CD4-positive, alpha-beta T cell treated with Interleukin-17A for 1 hour (primary cell): Measurements from ENCODE around the gene LYZL6.
"Not testable (repeated sequence)": the region's sequence is repeated elsewhere in the genome, so short reads cannot be mapped to it uniquely, and the experiment has no call there.

ENCODE experiments used
- DNase-seq: peaks from one replicate; pipeline ENCODE4 v3.0.0-alpha.2; 2020

Gene LYZL6

DNA sequence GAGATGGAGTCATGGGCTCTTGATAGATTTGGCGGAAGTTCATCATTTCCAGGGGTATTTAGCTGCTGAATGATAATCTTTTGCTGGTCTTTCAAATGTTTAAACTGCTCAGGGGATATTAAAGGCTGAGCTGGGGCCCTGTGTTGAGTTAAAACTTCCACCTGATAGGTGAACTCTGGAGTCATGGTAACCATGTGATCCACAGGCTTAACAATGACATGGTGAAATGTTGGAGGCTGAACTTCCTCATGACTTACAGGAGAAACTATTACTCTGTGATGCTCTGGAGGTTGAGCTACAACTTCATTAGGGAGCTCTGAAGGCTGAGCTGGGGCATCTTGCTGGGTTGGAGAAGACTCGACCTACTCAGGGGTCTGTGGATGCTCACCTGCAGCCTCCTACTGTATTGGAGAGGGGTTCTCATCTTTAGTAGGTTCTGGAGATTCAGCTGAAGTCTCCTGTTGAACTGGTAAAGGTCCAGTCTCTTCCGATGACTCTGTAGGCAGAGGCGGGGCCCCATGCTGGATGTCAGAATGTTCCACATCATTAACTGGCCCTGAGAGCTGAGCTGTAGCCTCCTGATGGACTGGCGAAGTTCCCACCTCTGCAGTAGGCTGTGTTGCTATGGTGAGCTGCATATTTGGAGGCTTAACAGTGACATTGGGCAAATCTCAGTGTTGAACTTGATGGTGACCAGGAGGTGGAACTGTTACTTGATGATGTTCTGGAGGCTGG is 37.2 kb downstream of the LYZL6 start:
- no peak for DNase-seq

GRCh38 chr17:35903451-35903850 is 40.1 kb downstream of the LYZL6 start:
- DNase-seq, result no peak

DNA sequence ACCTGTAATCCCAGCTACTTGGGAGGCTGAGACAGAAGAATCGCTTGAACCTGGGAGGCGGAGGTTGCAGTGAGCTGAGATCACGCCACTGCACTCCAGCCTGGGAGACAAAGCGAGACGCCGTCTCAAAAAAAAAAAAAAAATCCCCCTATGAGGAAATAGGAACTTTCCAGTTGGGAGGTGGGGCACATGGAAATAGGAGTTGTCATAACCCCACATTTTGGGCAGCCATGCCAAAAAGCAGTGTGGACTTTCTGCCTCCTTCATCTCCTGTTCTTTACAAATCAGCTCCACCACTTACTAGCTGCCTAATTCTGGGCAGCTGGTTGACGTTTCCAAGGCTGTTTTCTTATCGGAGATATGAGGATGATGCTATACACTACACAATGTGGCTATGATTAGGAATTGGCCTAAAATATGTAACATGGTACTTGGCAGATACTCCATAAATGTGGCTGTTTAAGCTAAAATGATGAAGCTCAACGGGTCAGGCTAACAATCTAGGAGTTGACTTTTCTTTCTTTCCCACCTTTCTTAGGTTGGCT is 41.8 kb downstream of the LYZL6 start:
- DNase-seq, result no peak

GRCh38 chr17:35900708-35901480 is 42.6 kb downstream of the LYZL6 start:
- peak; percentile 50 for DNase-seq

DNA sequence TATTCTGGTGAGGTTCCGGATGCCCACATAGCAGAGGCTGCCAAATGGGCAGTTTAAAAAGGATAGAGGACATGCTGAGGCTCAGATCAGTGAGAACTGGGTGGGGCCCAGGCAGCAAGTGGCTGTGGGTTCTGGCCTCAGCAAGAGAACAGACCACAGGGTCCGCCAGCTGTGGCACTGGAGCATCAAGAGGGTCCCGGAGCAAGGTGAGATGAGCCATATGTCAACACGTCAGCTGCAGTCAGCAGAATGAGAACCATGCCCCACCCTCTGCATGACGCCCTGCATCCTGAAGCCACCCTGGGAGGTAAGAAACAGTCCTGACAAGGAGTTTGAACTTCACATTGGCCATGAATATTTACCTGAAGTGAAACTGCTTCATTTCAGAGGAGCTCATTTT is 43.2 kb downstream of the LYZL6 start:
- DNase-seq, result peak; percentile 35

DNA sequence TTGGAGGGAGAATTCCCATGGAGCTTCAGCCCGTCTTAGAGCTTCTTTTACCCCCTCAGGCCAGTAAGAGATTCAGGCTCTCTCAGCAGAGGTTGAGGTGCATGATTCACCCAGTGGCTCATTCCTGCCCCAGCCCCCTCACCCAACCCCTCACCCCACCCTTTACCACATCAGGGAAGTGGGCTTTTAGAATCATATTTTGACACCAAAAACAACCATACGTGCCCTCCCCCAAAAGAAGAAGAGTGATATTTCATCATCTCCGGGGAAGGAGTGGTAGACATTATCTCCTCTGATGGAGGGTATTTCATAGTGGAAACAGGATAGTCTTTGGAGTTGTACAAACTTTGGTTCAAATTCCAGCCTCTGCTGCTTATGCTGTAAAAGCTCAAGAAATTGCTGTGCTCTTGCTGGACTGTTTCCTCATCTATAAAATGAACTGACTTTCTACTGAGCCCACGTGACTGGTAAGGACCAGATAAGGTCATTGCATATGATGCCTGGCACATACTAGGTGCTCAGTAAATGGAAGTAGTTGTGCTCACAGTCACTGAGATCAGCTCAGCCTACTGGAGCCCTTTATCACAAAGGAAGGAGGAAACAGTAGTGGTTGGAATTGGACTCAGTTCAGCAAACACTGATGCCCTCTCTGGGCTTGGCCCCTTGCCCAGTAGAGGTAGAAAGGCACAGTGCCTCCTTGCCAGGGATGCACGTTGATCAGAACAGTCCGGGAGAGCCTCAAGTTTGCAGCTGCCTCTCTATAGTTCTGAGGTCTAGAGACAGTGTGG is 45.0 kb downstream of the LYZL6 start:
- peak; percentile 52 for DNase-seq

DNA sequence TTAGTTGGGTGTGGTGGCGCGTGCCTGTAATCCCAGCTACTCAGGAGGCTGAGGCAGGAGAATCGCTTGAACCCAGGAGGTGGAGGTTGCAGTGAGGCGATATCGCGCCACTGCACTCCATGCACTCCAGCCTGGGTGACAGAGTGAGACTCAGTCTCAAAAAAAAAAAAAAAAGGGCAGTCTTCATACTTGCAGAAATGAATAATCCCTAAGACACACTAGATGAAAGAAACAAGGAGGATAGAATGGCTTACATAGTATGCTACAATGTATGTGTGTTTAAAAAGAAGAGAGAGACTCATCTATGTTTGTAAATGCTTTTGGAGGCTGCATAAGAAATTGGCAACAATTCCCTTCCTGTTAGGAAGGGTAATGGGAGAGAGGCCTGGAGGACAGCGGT is 45.7 kb downstream of the LYZL6 start:
- DNase-seq, result not testable (repeated sequence)

GRCh38 chr17:35895636-35896587 is 47.6 kb downstream of the LYZL6 start:
- peak; percentile 66 for DNase-seq

- DNase-seq, result no peak
Observed at GRCh38 chr17:35894206-35894605, 49.3 kb downstream of the LYZL6 start.

DNA sequence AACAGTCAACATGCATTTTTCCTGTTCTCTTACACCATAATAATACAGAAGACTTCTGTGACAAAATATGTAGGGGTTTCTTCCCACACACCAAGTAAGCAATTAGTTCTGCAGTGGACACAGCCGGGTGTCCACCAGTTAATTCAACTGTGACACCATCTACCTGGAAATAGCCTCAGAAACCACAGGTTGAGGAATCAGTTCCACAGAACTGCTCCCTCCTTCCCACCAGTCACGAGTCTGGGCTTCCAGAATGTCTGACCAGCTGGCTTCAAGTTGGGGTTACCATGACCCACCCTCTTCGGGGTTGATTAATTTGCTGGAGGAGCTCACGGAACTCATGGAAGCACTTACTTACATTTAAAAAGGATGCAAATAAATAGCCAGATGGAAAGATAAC is 49.8 kb downstream of the LYZL6 start:
- no peak for DNase-seq

DNA sequence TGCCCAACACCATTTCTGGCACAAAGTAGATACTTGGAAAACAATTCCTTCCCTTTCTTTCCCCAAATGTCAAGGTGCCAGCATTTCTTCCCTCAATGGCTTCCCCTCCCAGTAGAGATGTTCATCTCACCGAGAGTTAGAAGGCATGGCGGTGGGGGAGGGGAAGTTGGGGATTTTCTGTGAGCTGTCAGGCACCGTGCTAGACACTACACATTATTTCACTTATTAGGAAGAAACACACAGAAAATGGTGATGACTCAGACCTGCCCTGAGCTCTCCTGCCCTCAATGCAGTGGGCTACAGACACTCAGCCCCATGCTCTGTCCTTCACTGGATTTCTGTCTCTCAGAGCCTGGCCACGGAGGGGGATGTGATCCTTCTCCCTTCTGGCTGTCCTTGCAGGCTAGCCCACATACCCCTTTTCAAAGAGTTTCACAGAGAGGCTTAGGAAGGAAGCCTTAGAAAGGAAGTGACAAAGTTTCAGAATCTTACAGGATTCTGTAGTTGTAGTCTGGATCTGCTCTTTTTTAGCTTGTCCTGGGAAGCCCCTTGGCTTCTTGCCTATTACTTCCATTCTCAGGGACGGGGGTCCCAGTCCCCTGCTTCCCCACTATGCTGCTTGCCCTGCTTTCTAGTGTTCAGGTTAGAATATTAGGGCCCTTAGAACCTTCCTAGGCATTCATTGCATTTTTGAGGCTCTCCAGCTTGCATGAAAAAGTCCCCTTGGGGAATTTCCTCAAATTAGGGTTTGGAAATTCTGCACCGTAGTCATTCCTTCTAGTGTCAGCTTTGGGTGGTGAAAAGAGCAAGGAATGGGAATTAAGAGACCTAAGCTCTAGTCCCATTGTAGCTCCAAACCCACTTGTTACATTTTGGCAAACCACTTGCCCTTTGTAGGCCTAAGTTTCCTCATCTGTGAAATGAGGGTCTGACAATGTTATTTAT is 51.1 kb downstream of the LYZL6 start:
- DNase-seq, result peak; percentile 63

DNA sequence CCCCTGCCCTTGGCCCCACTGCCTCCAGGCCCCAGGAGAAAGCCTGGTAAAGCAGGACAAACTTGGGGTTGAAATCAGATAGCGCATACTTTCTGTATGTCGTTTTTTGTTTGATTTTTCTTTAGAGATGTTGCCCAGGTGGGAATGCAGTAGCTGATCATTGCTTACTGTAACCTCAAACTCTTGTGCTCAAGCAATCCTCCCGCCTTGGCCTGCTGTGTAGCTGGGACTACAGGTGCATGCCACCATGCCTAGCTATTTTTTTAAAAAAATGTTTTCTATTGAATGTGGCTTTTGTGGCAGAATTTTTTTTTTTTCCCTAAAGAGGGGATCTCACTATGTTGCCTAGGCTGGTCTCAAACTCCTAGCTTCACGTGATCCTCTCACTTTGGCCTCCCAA is 52.2 kb downstream of the LYZL6 start:
- no peak for DNase-seq

DNA sequence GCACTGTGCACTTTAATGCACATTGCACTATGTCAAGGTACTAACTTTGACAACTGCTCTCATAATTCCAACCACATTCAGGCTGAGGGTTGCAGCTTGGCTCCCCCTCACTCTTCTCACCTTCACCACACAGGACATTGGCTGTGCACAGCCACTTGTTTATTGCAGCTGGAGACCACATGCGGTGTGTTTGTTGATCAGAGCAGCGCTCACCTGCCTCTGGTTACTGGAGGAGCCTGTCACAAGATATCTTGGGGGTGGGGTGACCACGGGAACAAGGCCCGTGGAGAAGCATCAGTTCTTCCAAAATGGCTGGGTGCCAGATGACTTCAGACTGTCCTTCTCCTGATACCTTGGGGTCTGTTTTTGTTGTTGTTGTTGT is 52.7 kb downstream of the LYZL6 start:
- DNase-seq, result peak; percentile 82

GRCh38 chr17:35889818-35890773 is 53.4 kb downstream of the LYZL6 start:
- peak; percentile 39 for DNase-seq

- DNase-seq, result peak; percentile 55
Observed at GRCh38 chr17:35889241-35889640, 54.3 kb downstream of the LYZL6 start.
